Lower lobe of right lung (tissue), 2 donors: ENCODE results near the gene U2AF1. TPM values are rescaled to one million over a fixed set of nuclear protein-coding genes. Genes with fewer than 3 reads are reported as not detected.
"Not testable (repeated sequence)": the region's sequence is repeated elsewhere in the genome, so short reads cannot be mapped to it uniquely, and the experiment has no call there.

Source experiments
- ATAC-seq, 2 donors: fragments of 200-7000 bp; cut with Tn5 transposase; one replicate each; pipeline ENCODE4 v1.9.1; 2020 to 2022; ENCODE audit warnings: mild to moderate bottlenecking in 2 of 2, moderate library complexity in 2 of 2
- DNase-seq: peaks from one replicate; pipeline ENCODE4 v3.0.0-alpha.2; 2020
- H3K27ac ChIP-seq: fragments of 200-600 bp; one replicate; pipeline ENCODE4 v1.8.0; 2022
- H3K27me3 ChIP-seq: fragments of 200-600 bp; one replicate; pipeline ENCODE4 v1.8.0; 2022; ENCODE audit warnings: low read depth
- H3K36me3 ChIP-seq: fragments of 200-600 bp; one replicate; pipeline ENCODE4 v1.8.0; 2022; ENCODE audit warnings: mild to moderate bottlenecking
- H3K4me1 ChIP-seq: fragments of 200-600 bp; one replicate; pipeline ENCODE4 v1.8.0; 2022
- H3K4me3 ChIP-seq: fragments of 200-600 bp; one replicate; pipeline ENCODE4 v1.8.0; 2022; ENCODE audit warnings: mild to moderate bottlenecking
- H3K9me3 ChIP-seq: fragments of 200-600 bp; one replicate; pipeline ENCODE4 v1.8.0; 2022
- intact Hi-C: fragments of 100-400 bp; cut with DNase I; formaldehyde crosslinking; loops from one replicate; pipeline ENCODE4 v1.11.0; 2022
- total RNA-seq: library from RNA; stranded (reverse); fragmentation: NEBNext Ultra II Directional; extraction: Animal tissue kit (Norgen Biotek cat#: 25700); gene quantifications from one replicate; pipeline ENCODE4 v1.2.1, GENCODE V29; 2021
- donor health status: DM: no; HTN: yes; CAD: no; lungs with severe emphysema.

The U2AF1 gene
- total RNA-seq, 1 donor from 2014 or later: 43.0 TPM

DNA sequence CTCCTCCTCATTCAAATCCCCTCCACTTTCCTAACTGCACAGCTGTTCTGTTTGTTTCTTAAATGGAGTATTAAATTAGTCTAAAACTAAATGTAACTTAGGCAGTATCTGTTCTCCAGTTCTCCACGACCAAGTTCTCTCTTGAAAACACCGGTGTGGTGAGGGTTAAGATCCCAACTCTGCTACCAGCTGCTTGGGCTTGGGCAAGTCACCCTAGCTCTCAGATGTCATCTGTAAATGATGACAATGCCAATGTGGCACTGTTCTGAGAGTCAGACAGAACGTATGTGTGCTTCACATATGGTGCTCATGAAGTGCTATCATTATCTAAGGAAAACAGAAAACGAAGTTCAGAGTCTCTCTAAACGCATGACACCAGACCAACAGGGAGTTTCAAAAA lies 2.7 kb downstream of the U2AF1 start:
- intact Hi-C loops, H3K36me3 ChIP-seq, DNase-seq, H3K27me3 ChIP-seq, ATAC-seq, H3K4me3 ChIP-seq, H3K4me1 ChIP-seq, H3K27ac ChIP-seq, H3K9me3 ChIP-seq: not testable (repeated sequence)

DNA sequence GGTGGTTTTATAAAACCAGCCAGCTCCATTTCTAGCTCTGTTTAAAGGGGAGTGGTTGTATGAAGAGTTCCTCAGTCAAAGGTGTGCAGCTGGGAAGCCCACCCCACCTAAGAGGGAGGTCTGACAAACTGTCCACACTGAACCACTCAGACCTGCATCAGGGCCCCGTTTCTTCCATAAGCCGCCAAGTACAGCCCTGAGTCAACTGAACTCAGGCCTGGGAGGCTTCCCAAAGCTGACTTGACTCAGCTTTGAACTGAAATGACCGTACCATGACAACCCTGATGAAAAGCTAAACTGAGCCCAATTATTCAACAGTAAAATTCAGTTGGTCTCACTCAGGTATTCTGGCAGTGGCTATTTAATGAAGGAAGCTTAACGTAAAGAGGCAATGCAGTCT lies 5.1 kb downstream of the U2AF1 start:
- H3K4me3 ChIP-seq, DNase-seq, H3K36me3 ChIP-seq, H3K9me3 ChIP-seq, ATAC-seq, H3K4me1 ChIP-seq, H3K27ac ChIP-seq, intact Hi-C loops, H3K27me3 ChIP-seq: not testable (repeated sequence)

DNA sequence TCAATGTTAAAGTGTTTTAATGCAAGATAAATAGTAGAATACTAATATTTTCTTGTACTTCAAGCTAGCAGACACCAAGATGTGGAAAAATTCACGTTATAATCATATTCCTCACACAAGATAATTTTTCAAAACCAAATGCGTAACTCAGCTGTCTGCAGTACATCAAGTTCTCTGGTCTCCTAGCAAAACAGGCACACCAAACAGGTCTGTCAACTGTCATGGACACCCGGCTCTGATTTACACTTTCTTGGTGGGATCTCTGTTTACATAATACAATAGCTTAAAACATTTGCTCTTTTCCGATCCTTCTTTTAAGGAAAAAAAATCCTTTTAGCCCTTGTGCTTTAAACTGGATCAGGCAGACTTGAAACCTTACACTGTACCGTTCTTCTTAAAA lies 5.7 kb downstream of the U2AF1 start:
- H3K9me3 ChIP-seq, intact Hi-C loops, H3K27ac ChIP-seq, H3K36me3 ChIP-seq, H3K4me1 ChIP-seq, DNase-seq, ATAC-seq, H3K27me3 ChIP-seq, H3K4me3 ChIP-seq: not testable (repeated sequence)

DNA sequence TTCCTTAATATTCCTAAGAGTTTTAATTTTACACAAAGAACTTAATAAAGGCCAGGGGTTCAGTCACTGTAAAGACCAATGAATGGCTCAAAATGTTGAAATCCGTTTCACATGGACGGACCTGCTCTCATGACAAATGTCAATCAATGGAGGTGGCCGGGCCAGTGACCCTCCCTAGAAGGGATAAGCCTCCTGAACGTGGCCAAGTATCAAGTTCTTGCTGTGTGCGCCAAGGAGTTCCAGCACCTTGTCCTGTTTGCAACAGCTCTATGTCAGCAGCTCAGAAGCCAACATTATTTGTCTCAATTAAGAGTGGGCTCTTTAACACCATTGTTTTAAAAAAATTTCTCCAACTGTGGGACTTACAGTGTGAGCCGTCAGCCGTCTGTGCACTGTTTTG lies 6.4 kb downstream of the U2AF1 start:
- H3K27ac ChIP-seq, H3K9me3 ChIP-seq, DNase-seq, H3K4me1 ChIP-seq, H3K36me3 ChIP-seq, H3K27me3 ChIP-seq, intact Hi-C loops, ATAC-seq, H3K4me3 ChIP-seq: not testable (repeated sequence)

DNA sequence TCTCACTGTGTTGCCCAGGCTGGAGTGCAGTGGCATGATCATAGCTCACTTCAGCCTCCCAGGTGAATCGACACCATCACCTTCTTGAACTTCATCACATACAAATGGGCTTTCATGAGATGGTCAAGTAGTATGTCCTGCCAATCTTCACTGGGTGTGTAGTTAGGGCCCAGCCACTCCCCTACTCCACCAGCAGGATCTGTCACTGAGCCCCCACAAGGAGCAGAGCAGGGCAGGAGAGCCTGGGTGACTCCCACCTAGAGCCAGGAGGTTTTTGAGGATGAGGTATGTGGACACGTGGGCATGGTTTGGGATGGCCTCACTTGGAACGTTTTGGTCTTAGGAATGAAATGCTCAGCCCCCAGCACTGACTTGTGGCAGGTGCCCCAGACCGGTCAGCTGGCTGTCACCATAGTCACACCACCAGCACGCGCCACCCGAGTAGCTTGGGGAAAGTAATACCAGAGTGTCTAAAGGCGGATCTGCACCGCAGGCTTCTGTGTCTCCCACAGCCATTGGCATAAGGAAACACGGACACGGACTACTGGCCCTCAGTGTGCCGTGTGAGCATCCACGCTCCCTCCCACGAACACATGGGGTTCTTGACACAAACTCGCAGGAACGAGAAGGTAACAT lies 15.3 kb downstream of the U2AF1 start:
- H3K27ac ChIP-seq, intact Hi-C loops, H3K9me3 ChIP-seq, H3K4me3 ChIP-seq, H3K36me3 ChIP-seq, H3K4me1 ChIP-seq, DNase-seq, H3K27me3 ChIP-seq, ATAC-seq: not testable (repeated sequence)

DNA sequence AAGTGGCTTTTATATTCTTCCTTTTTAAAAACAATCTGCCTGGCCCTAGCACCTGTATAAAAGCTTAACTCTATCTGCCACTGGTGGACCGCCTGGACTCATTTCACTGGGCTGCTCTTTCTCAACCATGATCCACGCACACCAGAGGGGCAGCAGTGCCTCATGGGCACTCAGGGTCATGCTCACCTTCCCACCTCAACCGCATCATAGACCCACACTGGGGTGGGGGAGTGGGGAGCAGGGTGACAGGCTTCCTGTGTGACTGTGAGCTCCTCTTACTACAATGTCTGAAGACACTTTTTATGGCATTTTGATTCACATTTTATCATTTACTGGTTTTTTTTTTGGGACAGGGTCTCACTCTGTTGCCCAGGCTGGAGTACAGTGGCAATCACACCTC lies 16.4 kb downstream of the U2AF1 start:
- H3K4me3 ChIP-seq, H3K4me1 ChIP-seq, H3K27me3 ChIP-seq, ATAC-seq, H3K36me3 ChIP-seq, DNase-seq, intact Hi-C loops, H3K9me3 ChIP-seq, H3K27ac ChIP-seq: not testable (repeated sequence)

DNA sequence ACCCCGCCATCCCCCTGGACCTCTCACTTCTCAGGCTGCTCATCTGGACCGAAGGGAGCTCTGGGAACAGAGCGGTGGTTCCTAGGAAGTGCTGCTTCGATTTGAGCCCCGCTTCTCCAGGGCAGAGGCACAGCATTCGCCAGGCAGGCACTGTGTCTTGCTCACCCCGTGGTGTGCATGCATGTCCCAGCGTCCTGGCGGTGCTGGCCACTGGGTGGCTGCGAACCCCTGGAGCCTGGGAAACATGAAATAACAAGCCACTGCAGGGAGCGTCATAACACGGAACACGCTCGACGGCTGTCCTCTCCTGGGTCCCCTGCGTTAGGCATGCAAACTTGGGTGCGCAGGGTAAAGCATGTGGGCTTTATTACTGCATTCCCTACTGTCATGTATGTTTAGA lies 17.9 kb downstream of the U2AF1 start:
- intact Hi-C loops, H3K27ac ChIP-seq, H3K9me3 ChIP-seq: not testable (repeated sequence)

DNA sequence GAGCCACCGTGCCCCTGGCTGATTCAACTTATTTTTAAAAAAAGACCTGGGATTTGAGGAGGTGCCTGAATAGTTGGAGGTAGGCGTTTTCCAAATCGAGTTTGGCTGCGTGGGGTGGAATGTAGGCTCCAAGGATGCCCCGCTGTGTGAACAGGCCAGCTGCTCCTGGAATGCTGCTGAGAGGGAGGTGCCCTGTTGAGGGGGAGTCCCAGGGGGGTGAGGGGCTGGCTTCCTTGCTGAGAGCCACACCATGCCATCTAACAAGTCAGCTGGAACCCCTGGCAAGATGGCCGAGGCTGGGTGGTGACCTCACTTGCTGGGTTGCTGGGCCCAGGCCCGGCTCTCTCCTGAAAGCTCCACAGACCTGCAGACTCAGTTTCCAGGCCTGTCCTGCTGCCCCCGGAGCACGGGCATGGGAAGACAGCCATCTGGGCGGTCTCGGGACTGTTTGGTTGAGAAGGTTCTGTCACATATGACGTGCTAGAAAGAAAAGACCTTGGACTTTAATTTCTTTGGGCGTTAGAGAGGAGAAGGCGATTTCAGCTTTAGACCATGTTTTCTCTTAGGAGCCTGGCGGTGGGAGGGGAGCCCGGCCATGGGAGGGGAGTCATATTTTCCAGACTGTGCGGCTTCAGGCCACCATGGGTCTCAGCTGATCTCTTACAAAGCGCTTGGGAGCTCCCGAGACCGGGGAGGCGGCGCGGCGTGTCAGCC lies 24.6 kb downstream of the U2AF1 start:
- H3K36me3 ChIP-seq, H3K9me3 ChIP-seq, DNase-seq, H3K4me3 ChIP-seq, intact Hi-C loops, H3K4me1 ChIP-seq, H3K27me3 ChIP-seq, ATAC-seq, H3K27ac ChIP-seq: not testable (repeated sequence)

More for the DNA sequence above, 17.9 kb downstream of the U2AF1 start:
- H3K36me3 ChIP-seq, H3K4me3 ChIP-seq, DNase-seq, H3K4me1 ChIP-seq, ATAC-seq, H3K27me3 ChIP-seq: not testable (repeated sequence)

DNA sequence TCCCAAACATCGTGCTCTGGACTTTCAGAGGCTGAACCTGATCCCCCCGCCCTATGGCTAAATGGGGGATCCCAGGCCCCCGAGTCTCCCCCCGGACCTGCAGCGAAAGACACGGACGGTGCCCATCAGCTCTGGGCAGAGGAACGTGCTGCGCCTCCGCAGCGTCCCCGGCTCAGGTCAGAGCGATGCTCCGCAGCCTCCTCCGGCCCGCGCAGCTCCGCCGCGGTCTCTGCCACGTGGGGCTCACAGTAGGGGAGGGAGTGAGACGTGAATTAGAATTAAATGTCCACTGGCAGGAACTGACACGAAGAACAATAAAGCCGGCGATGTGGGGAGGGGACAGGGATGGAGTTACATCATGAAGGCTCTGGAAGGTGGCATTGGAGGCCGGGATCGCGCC lies 30.7 kb downstream of the U2AF1 start:
- H3K27ac ChIP-seq, H3K9me3 ChIP-seq, H3K36me3 ChIP-seq, H3K27me3 ChIP-seq, DNase-seq, H3K4me1 ChIP-seq, intact Hi-C loops, H3K4me3 ChIP-seq: not testable (repeated sequence)
- peak in 1 of 2 donors; percentile 33 for ATAC-seq

DNA sequence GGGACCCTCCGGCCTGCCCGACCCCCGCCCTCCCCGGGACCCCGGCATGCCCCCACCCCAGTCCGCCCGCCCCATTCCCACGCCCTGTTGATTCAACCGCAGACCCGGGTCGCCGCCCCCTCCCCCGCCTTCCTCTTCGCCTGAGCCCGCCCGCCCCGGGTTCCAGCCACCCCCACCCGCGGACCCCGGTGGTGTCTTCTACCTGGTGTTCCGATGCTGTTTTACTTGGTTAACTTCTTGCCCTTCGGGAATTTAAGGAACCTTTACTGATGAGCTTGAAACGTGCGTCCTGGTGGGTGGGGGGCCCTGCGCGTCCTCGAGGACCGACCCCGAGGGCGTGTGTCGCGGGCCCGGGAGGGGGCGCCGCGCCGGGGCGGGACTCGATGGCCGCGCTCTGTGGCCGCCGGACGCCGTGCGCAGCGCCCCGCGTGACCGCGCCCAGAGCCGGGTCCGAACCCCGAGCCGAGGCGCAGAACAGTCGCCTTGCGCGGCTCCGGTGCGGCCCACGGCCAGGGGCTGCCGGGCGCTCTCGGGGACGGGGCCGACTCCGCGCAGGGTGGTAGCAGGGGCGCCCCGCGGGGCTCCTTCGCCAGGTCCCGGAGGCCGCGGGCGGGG lies 31.2 kb downstream of the U2AF1 start:
- H3K4me1 ChIP-seq, DNase-seq, H3K27ac ChIP-seq, H3K27me3 ChIP-seq, H3K4me3 ChIP-seq, H3K36me3 ChIP-seq, H3K9me3 ChIP-seq, intact Hi-C loops: not testable (repeated sequence)
- ATAC-seq: peak in 1 of 2 donors; percentile 13

DNA sequence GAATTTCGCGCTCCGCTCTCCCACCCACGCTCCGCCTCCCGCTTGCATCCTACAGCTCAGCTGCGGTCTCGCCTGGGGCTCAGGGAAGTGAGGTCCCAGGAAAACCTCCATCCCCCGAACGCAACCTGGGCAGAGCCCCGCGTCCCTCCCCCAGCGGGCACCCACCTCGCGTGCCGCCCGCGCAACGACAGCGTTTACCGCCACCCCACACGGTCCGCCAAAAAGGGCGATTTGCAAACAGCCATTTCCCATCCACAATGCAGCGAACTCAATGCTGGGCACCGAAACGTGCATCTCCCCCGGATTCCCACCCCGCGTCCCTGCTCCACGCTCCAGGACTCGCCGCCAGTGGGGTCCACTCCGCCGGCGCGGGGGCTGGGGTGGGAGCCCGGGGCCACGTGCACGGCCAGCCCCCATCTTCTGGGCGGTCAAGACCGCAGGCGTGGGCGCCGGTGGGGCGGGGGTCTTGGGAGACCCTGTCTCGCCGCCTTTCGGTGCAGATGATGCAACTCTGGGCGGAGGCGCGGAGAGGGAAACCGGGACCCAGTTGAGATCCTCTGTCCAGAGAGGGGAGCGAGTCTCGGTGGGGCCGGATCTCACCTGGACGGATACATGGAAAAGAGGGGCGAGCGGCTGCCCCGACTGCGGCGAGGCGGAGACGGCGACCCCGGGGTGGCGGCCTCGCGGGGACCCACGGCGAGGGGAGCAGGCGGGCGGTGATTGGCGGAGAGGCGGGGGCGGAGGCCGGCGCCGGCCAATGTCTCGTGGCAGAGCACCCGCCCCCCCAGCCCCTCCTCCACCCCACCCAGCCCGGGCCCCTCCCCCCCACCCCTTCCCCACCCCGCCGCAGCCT lies 32.0 kb downstream of the U2AF1 start, which contains the start of gene CBS:
TSS of gene CBS (minus strand) at position 666 of the 853 bp plus-strand sequence. CDS start 3,642 bp downstream, outside the sequence.
- DNase-seq, H3K36me3 ChIP-seq, H3K27ac ChIP-seq, H3K9me3 ChIP-seq, H3K4me1 ChIP-seq, H3K27me3 ChIP-seq, H3K4me3 ChIP-seq, intact Hi-C loops: not testable (repeated sequence)
- peak; percentile 50 to 70 for ATAC-seq

DNA sequence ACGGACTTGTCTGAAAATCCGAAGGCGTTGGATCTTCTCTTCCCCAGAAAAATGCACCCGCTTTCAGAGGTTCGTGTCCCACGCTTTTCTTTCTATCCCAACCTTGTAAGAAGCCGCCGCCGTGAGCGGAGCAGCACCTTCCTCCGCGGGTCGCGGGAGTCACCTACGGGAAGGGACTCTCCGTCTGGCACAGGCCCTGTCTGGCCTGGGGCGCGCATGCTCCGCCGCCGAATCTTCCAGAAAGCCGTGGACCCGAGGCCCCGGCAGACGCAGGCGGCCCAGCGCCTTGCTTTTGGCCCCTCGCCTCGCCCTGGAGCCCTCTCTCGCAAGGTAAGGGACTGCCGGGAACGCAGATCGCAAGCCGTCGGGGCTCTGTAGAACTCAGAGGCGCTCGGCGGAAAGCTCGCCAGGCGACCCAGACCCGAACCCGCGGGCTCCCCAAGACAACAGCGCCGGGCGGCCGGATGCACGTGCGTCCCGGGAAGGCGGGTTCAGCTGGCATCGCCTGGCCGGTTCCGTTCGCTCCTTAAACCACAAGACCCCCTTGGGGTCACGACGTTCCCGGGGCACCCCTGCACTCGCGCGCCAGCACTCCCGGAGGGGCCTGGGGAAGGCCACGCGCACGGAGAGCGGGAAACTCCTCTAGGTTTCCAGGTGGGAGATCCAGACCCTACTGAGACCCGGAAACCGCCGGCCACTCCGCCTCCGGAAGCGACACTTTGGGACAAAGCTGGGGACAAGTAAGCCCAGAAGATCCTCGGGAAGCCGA lies 32.8 kb downstream of the U2AF1 start:
- DNase-seq, H3K4me1 ChIP-seq, H3K27ac ChIP-seq, H3K4me3 ChIP-seq, H3K9me3 ChIP-seq, H3K27me3 ChIP-seq, intact Hi-C loops, H3K36me3 ChIP-seq: not testable (repeated sequence)
- peak; percentile 29 to 45 for ATAC-seq

DNA sequence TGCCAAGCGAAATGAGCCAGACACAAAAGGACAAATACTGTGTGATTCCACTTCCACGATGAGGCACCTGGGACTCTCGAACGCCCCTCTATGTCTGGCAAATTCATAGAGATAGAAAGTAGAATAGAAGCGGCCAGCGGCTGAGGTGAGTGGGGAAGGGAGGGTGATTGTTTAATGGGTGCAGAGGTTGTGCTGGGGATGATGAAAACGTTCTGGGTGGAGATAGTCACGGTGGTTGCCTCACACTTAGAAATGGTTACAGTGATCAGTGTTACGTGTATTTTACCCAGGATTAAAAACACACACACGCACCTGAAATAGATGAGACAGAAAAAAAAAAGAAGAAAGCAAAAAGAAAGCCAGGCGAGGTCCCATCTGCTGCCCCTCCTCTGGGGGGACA lies 34.6 kb downstream of the U2AF1 start:
- H3K4me1 ChIP-seq, H3K27ac ChIP-seq, H3K27me3 ChIP-seq, H3K36me3 ChIP-seq, H3K4me3 ChIP-seq, ATAC-seq, intact Hi-C loops, DNase-seq, H3K9me3 ChIP-seq: not testable (repeated sequence)
